Amniotic epithelial cell (primary cell): ENCODE data around the gene MAD1L1.

Source experiments
- DNase-seq: peaks from one replicate; pipeline ENCODE4 v3.0.0-alpha.2; 2010; ENCODE audit warnings: low read depth

Gene MAD1L1

DNA sequence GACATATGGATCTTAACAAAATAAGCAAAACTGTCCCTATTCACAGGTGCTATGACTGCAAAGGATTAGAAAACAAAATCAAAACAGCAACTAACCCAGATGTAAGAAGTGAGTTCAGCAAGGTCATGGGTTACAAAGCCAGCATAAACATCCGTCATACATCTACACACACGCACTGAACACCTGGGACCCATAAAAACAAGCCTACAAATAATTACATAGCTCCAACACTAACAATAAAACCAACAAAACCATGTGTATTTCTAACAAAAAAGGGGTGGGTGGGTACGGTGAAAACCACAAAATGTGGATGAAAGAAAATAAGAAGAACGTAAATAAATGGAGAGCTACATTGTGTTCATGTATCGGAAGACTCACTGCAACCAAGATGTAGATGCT, 305.8 kb downstream of the MAD1L1 start:
- DNase-seq, result no peak

DNA sequence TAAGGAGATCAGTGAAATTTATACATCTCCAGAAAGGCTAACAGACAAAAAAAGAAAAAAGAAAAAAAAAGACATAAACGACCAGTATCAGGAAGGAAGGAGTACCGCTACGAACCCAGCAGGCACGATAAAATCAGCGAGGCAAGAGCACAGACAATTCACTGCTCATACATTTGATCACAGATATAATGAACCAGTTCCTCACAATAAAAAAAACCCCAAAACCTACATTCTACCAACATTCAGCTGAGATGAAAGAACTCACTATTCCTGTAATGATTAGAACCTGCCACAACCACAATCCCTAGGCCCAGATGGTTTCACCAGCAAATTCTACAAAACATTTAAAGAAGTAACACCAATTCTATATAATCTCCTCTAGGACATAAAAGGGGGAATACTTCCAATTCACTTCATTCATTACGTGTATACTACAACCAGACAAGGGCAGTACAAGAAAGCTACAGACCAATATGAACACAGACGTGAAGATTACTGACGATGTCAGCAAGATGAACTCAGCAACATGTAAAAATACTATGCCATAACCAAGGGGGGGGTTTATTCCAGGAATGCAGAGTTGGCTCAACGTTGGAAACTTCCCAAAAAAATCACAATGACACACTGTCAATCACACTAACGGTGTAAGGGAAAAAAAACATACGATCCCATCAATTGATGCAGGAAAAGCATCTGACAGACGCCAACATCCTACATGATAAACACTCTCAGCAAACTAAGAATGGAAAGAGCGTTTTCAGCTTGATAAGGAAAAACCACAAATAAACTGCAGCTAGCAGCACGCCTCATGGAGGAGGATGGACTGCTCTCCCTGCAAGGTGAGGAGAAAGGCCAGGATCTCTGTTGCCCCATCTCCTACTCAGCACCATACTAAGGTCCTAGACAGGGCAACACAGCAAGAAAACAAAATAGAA, 306.5 kb downstream of the MAD1L1 start:
- DNase-seq, result peak; percentile 61

DNA sequence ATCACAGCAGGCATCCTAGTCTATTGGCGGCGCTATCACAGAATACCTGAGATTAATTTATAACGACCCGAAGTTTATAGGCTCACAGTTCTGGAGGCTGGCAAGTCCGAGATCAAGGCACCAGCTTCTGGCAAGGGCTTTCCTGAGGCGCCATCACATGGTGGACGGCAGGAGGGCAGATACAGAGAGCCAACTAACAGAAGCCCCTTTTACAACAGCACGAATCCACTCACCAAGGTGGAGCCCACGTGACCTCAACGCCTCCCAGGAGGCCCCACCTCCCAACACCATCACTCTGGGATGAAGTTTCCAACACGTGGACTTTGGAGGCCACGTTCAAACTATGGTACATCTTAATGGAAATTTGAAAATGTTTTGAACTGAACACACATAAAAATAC, 307.4 kb downstream of the MAD1L1 start:
- no peak for DNase-seq

DNA sequence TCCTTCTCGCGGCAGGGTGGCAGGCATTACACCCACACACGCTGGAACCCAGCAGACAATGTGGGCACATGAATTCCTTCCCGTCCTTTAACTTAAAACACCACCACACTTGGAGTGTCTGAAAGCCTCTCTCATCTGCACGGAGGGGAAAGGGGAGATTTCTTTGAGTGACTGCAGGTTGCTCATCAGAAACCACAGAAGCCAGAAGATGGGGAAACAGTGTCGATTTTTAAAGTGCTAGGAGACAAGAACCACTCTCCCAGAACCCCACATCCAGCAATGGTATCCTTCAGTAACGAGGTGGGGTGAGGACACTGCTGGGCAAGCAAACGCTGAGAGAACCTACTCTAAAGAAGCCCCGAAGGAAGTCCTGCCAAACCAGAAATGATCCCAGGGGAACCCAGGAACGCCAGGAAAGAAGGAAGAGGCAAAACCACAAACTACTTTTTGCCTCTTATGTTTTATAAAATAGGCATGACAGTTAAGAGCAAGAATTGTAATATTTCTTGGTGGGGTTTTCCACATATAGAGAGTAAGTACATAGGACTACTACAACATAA, 308.4 kb downstream of the MAD1L1 start:
- DNase-seq, result no peak

DNA sequence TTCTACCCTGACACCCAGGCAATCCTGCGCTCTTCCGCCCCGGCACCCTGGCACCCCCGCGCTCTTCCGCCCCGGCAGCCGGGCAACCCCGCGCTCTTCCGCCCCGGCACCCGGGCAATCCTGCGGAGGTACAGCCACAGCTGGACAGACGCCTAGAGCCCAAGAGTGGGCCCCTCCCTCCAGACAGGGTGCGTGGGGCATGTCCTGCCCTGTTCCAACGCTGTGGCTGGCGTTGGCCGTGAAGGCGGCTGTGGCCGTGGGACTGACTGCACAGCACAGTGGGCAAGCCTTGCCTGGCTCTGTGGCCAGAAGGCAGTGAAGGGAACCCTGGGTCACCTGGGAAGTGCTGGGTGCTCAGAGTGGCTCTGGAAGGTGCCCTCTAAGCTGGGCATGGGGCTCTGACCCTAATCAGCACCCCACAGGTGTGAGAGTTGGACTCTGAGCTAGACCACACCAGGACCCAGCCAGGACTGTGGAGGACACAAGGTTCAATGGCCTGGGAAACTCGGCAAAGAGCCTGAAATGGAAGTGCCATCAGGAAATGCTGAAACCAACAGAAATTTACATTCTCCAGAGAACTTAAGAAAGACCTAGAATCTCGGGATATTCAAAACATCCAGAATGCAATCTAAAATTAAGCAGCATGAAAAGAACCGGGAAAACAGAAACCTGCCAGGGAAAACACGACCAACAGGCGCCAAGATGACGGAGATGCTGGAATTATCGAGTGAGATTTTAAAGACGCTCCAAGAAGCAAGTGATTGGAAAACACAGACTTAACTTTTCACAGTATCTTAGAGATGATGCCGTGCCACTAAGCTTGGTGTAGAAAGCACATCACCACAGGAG, 309.1 kb downstream of the MAD1L1 start:
- DNase-seq, result no peak

DNA sequence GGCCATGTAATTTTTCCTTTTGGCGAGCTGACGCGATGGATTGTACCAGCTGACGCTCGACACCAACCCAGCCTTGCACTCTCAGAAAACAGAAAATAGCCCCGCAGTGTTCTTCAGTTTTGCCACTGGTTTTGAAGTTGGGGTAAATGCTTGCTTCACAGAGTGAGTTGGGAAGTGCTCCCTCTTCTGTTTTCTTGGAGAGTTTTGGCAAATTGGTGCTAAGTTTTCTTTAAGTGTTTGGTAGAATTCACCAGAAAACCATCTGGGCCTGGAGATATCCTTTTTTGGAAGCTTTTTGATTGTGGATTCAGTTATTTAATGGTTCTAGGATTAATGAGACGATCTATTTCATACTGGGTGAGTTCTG, 309.9 kb downstream of the MAD1L1 start:
- DNase-seq, result no peak

DNA sequence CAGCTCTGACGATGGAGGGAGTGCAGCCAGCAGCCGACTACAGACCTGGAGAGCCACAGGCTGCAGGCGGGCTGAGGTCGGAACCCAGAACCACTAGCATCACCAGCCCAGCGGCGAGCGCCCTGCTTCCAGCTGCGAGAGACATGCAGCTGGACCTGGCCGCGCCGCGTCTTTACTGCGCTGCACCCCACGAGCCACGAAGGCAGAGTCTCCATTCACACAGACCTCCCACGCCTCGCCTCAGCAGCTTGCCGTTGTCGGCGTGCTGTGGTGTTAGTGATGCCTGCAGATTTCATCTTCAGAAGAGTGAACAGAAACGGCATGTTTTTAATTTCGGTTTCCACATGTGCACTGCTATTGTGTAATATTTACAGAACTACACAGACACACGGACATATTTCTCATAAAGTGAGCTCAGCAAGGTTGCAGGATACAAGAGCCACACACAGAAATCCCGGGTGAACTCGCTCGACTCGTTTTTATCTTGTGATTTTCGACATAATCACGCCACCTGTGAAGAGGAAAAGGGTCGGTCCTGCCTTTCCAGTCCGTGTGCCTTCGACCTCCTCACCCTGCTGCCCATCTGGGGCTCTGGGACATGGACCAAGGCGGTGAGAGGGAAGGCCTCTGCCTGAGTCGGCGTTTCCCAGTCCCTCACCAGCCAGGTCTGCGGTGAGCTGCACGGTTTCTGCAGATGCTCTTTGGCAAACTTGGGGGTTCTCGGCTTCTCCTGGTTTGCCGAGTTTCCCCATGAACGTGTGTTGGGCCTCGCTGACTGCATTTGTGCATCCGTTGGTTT, 310.5 kb downstream of the MAD1L1 start:
- DNase-seq, result no peak

DNA sequence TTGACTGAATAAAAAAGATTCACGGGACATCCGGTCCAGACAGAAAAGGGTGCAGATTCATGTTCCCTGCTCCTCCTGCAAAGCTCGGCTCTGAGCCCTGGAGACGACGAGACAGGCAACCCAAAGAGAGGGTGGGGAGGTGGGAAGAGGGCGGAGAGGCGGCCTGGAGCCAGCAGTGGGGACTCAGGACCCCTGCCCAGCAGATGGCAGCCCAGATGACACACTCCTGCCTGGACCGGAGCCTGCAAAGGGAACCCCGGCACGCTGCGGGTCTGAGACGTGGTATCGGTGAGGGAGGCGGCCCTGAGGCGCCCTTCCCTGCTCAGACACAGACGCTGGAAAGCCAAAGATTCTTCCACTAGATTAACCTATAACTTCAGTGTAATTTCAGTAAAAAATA, 311.9 kb downstream of the MAD1L1 start:
- no peak for DNase-seq

DNA sequence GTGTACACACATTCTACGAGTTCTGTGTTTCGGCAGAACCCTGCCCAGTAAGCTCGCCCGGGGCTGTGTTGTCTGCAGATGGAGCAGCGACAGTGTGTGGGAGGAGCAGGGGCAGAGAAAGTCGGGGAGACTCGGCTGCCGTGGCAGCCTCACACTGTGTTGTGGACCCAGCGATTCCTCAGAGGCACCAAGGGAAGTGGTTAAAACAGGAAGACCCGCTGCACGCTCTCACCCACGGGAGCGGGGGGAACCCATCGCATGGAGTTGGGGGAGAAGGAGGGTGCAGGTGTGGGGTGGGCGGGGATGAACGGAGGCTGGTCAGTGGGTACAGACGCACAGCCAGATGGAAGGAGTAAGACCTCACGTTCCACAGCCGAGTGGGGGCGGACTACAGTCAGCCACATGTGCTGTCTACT, 312.5 kb downstream of the MAD1L1 start:
- DNase-seq, result no peak

DNA sequence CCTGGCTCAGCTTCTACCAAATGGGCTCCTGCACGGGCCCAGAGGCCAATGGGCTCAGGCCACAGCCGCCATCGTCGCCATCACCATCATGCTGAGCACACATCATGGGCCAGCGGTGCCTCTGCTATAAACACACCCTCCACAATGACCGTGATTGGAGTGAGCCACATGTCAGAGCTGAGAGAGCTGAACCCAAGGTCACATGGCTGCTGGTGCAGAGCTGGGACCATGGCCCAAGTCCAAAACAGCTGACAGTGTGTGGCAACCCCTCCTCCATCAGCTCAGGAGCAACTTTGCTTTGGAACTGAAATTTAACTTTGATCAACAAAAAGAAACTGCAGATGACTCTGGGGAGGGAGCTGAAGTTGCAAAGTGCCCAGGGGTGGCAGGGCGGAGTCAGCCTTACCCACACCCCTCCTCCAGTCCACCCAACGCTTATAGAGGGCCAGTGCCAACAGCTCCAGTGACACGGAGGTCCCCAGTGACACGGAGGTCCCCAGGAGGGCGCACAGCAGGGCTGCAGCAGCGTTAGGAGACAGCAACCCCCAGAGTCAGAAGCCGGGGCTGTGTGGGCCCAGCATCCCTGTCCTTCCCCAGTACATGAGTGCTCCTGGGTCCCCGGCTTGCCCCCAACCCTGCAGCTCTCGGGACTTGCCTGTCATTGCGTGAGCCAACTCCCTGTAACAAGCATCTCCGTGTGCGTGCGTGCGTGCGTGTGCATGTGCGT, 313.0 kb downstream of the MAD1L1 start:
- DNase-seq, result no peak

DNA sequence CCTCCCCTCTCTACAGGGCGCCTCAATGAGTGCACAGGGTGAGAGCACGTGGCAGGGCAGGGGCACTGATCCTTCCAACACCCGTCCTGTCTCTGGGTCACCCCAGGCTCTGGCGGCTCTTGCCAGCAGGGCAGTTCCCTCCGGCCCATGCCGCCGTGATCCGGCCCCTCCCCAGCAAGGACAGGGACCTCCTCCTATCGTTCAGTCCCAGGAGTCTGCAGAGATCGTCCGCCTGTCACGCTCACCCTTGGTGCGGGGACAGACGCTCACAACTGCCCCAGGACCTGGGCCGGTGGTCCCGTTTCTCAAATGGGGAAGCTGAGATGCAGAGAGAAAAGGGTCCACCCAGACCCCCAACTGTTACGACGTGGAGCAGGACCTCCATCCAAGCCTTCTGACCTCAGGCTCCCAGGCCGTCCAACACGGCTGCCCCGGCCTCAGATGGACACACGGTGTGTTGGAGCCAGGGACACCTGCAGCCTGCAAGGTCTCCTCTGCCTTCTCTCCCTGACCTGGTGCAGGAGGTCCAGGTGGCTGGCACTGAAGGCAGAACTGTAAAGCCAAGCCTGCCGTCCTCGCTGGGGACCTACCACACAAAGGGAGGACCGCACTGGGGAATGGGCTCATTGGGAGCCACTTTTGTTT, 313.7 kb downstream of the MAD1L1 start:
- no peak for DNase-seq

DNA sequence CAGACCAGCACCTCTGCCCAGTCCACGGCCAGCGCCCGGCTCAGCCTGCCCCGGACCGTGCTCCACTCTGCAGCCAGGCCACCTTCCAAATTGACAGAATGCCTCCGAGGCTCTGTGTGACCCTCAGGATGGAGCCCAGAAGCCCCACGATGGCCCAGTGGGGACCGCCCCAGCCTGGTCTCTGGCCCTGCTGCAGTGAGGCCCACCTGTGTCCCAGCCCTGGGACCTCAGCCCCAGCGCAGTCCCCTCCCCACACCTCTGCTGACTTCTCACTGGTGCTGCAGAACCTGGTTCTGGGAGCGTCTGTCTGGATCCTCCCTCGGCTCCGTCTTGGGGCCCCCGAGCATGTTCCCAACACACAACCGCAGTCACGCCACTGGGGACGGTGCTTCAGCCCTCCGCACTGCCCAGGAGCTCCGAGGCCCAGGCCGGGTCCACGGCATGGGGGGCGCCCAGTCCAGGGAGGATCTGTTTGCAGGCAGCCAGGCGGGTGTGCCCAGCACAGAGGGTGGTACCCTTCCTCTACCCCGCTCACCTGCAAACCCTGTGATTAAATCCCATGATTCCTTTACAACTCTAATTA, 314.6 kb downstream of the MAD1L1 start:
- DNase-seq, result no peak

DNA sequence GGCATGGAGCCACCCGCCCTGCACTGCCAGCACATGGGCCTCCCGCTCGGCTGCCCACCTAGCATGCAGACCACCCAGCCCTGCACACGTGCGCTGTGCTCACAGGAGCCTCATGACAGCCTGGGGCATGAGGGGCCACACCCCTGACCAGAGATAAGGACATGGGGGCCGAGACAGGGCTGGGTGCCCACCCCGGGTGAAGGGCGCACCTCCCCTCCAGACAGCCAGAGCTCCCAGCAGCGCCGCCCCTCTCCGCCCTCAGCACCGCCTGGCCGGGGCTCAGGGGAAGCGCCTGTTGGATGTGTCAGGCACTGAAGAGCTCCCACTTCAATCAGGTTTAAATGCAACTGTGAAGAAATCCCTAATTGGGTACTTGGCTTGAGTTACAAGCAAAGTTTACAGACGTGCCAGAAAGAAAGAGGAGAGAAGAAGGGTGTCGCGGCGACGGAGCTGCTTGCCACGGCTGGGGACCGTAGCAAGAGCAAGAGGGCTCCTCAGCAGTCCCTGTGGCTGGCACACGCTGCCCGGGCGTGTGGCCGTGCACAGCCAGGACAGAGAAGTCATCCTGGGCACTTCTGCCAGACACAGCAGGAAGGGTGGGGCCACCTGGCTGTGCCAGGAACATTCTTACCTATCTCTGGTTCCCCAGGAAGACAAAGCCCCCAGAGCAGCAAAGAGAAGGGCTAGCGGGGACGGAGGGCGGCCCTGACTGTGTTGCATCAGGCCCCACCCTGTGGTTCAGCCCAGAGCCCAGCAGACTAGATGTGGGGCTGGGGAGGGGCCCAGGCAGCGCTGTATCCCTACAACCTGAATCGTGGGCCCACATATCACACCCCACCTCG, 315.3 kb downstream of the MAD1L1 start:
- peak; percentile 19 for DNase-seq

DNA sequence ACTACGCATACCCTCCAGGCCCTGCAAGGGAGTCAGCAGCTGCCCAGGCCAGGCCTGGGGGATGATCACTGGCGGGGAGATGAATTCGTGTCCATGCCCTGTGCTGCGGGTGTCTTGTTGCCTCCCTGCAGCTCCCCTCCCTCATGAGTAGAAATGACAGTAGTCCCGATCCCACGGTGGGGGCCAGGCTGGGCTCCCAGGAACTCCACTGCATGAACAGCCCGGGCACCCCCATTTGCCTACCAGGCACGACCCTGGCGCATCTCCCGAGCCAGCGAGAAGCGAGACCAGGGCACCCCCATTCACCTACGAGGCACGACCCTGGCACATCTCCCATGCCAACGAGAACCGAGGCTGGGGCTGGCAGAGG, 316.2 kb downstream of the MAD1L1 start:
- DNase-seq, result no peak

DNA sequence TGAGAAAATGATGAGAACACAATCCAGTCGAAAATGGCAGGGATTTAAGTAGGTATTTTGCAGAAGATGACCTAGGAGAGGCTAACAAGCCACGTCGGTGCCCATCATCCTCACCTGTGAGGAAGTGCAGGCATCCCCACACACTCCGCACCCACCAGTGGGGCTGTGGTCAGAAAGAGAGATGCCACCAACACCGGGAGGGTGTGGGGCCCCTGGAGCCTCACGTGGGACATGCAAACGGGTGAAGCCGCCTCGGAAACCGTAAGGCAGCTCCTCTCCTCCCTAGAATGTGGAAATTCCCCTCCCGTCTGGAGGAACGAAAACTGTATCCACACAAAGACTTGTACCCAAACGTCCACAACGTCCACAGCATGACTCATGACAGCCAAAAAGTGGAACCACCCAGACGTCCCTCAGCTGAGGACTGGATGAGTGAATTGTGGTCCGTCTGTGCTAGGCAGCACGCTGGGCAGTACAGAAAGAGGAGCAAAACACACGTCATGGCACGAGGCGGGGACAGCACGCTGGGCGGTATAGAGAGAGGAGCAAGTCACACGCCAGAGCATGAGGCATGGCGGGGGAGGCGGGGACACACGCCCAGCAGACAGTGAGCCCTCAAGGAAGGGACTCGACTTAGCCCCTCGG, 316.7 kb downstream of the MAD1L1 start:
- DNase-seq, result no peak

DNA sequence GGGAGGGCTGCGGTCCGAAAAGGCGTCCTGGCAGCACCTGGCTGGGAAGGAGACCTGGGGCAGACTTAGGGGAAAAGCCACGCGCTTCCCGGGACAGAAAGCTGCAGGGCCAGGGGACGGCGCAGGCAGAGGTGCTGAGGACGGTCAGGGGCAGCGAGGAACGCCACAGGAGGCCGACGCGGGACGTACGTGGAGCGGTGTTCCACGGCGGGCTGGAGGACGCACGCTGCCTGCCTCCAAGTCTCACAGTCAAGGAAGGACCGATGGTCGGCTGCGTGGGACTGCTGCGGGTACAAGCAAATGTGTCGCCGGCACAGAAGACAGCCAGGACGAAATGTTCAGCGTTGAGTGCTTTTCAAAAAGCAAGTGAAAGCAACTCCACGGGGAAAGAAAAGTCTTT, 317.4 kb downstream of the MAD1L1 start:
- no peak for DNase-seq

DNA sequence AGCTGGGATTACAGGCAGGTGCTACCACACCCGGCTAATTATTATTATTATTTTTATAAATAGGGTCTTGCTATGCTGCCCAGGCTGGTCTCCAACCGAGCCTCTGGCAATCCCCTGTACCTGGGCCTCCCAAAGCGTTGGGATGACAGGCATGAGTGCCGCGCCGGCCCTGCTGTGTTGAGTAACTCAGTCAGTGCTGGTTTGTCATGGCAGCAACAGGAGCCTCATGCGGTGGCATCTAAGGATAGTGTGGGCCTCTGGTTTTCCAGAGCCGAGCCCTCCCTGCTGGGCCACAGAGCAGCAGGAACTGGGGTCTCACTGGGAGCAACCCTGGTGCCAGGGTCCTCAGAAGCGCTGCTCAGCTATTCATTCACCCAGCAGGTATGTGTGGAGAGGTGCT, 318.0 kb downstream of the MAD1L1 start:
- DNase-seq, result no peak

DNA sequence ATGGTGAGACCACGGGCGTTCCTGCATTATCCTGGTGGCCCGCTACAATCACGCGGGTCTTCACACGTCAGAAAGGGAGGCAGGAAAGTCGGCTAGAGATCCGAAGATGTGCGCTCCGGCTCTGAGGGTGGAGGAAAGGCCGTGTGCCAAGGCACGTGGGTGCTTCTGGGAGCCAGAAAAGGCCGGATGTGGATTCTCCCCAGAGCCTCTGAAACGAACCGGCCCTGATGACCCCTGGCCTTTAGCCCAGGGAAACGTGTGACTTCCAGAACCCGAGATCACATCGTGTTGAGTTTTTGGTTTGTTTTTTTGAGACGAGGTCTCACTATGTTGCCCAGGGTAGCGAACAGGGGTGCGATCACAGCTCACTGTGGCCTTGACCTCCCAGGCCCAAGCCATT, 318.4 kb downstream of the MAD1L1 start:
- no peak for DNase-seq
